ENCODE measurements around the gene SERPING1.
A peak's percentile ranks its signal among the peaks of the same experiment; 100 is the strongest.

SERPING1 gene

DNA sequence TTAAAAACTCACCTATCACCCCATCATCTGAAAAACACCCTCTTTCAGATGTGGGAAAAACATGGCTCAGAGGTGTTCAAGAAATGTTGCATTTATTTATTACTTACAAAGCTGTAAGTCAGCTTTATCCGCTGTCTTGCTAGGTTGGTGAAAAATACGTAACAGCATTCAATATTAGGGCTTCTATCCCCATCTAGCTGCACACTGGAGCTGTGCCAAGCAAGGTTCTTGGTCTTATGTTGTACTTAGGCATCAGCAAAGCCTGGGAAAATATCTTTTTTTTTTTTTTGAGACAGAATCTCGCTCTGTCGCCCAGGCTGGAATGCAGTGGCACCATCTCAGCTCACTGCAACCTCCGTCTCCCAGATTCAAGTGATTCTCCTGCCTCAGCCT lies 7.5 kb downstream of the SERPING1 start:
- no peak overlapping the region for H3K4me3 ChIP-seq (ENCODE audit: control insufficient read depth, low read depth, low read length)
- TF ChIP-seq, protein P1, sequence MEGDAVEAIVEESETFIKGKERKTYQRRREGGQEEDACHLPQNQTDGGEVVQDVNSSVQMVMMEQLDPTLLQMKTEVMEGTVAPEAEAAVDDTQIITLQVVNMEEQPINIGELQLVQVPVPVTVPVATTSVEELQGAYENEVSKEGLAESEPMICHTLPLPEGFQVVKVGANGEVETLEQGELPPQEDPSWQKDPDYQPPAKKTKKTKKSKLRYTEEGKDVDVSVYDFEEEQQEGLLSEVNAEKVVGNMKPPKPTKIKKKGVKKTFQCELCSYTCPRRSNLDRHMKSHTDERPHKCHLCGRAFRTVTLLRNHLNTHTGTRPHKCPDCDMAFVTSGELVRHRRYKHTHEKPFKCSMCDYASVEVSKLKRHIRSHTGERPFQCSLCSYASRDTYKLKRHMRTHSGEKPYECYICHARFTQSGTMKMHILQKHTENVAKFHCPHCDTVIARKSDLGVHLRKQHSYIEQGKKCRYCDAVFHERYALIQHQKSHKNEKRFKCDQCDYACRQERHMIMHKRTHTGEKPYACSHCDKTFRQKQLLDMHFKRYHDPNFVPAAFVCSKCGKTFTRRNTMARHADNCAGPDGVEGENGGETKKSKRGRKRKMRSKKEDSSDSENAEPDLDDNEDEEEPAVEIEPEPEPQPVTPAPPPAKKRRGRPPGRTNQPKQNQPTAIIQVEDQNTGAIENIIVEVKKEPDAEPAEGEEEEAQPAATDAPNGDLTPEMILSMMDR (conservative IDR thresholded peaks at IDR 0.05; ENCODE audit: control insufficient read depth, insufficient read depth, low read depth, low read length): no peak
- no peak for DNase-seq (ENCODE audit: low read depth)

DNA sequence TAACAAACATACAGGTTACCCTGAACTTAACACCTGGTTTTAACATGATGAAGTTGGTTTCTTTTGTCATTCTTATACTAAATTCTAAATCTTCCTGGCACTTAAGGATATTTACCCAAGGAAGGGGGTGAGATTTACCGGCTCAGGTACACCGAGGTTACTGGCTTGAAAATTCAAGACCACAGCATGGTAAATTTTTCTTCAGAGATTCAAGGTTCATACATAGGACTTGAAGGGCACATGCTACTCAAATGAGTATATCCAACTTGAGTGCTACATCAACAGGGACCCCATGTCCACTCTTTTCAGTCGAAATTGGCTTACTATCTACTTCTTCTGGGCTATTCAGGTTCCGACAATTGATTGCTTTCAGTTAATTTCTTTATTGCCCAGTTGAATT lies 12.7 kb downstream of the SERPING1 start:
- TF ChIP-seq, protein P1 (conservative IDR thresholded peaks at IDR 0.05; ENCODE audit: control insufficient read depth, insufficient read depth, low read depth, low read length): no peak
- H3K4me3 ChIP-seq (ENCODE audit: control insufficient read depth, low read depth, low read length): no peak overlapping the region
- no peak for DNase-seq (ENCODE audit: low read depth)

DNA sequence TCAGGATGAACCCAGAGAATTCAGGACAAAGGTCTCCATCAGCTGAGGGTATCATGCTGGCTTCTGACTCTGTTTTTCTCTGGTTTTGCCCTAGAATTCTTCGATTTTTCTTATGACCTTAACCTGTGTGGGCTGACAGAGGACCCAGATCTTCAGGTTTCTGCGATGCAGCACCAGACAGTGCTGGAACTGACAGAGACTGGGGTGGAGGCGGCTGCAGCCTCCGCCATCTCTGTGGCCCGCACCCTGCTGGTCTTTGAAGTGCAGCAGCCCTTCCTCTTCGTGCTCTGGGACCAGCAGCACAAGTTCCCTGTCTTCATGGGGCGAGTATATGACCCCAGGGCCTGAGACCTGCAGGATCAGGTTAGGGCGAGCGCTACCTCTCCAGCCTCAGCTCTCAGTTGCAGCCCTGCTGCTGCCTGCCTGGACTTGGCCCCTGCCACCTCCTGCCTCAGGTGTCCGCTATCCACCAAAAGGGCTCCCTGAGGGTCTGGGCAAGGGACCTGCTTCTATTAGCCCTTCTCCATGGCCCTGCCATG lies 16.8 kb downstream of the SERPING1 start:
- no peak for DNase-seq (ENCODE audit: low read depth)
- TF ChIP-seq, protein P1 (conservative IDR thresholded peaks at IDR 0.05; ENCODE audit: control insufficient read depth, insufficient read depth, low read depth, low read length): no peak
- no peak overlapping the region for H3K4me3 ChIP-seq (ENCODE audit: control insufficient read depth, low read depth, low read length)

DNA sequence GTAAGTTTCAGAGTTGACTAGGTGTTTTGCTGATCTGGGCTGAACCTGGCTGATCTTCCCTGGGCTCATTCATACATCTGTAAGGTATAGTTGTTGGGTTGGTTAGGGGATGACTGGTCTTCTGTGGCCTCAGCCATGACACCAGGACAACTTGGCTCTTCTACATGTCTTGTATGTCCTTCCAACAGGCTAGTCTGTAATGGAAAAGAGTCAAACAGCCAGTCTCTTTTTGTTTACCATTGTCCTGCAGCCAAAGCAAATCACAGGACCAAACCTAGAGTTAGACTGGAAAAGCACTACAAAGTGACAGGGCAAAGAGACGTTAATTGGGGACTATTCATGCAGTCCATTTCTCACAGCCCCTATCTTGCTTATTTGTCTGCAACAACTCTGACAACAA lies 17.8 kb downstream of the SERPING1 start:
- no peak for DNase-seq (ENCODE audit: low read depth)
- TF ChIP-seq, protein P1 (conservative IDR thresholded peaks at IDR 0.05; ENCODE audit: control insufficient read depth, insufficient read depth, low read depth, low read length): no peak
- H3K4me3 ChIP-seq (ENCODE audit: control insufficient read depth, low read depth, low read length): no peak overlapping the region

DNA sequence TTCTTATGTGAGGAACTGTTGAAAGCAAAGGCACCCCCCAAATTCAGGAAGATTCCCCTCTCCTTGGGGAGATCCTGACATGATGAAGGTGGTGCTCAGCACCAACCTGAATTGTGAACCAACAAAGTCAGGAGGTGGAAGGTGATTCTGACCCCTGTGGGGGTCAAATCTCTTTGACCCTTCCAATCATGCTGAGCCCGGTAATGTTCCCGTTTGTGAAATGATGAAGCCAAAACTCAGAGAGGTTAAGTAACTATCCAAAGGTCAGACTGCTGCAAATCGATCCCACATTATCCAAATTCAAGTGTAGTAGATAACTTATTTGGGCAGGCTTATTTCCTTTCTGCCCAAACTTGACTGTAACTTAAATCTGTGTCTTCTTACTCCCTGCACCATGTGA lies 19.1 kb downstream of the SERPING1 start:
- TF ChIP-seq, protein P1 (conservative IDR thresholded peaks at IDR 0.05; ENCODE audit: control insufficient read depth, insufficient read depth, low read depth, low read length): no peak
- no peak for DNase-seq (ENCODE audit: low read depth)
- H3K4me3 ChIP-seq (ENCODE audit: control insufficient read depth, low read depth, low read length): no peak overlapping the region

DNA sequence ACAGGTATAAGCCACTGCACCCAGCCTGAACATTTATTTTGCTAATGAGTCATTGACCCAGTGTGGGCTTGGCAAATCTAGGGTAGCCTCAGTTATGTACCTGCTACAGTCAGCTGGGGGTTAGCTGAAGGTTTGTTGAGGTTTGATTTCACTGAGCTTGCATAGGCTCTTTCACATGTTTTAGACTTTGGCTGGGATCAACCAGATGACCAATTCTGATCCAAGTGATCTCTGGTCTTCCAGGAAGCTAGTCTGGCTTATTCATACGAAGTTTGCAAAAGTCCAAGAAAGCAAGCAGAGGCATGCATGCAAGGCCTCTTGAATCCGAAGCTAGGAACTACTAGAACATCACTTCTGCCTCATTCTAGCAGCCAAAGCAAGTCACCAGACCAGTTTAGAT lies 21.0 kb downstream of the SERPING1 start:
- no peak for DNase-seq (ENCODE audit: low read depth)
- H3K4me3 ChIP-seq (ENCODE audit: control insufficient read depth, low read depth, low read length): no peak overlapping the region
- TF ChIP-seq, protein P1 (conservative IDR thresholded peaks at IDR 0.05; ENCODE audit: control insufficient read depth, insufficient read depth, low read depth, low read length): no peak

DNA sequence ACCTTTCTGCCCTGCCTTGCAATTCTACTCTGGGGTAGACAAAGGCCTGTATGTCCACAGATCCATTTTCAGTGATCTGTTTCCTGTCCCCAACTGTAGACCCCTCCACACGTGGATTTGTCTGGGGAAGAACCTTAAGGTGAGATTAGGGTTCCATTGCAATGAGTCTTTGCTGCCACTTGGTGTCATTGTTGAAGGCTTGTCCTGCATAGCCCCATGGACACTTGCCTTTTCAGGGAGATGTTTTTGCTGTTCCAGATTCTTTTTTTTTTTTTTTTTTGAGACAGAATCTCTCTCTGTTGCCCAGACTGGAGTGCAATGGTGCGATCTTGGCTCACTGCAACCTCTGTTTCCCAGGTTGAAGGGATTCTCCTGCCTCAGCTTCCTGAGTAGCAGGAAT lies 21.8 kb downstream of the SERPING1 start:
- DNase-seq (ENCODE audit: low read depth): no peak
- TF ChIP-seq, protein P1 (conservative IDR thresholded peaks at IDR 0.05; ENCODE audit: control insufficient read depth, insufficient read depth, low read depth, low read length): peak; percentile 35
- no peak overlapping the region for H3K4me3 ChIP-seq (ENCODE audit: control insufficient read depth, low read depth, low read length)
